Mucosa of rectum (tissue), 2 donors: ENCODE results near the gene ENTPD7.

ENCODE experiments used
- H3K27ac ChIP-seq, 2 donors: one replicate each; pipeline ENCODE4 v1.7.0; 2013; ENCODE audit warnings: inconsistent platforms in 2 of 2, low read depth in 2 of 2, low read length in 2 of 2
- H3K27me3 ChIP-seq, 2 donors: one replicate each; pipeline ENCODE4 v1.7.0; 2013; ENCODE audit warnings: low read length in 2 of 2; ENCODE audit not compliant: control insufficient read depth in 2 of 2, insufficient read depth in 2 of 2
- H3K36me3 ChIP-seq, 2 donors: one replicate each; pipeline ENCODE4 v1.7.0; 2013; ENCODE audit warnings: low read length in 2 of 2; ENCODE audit not compliant: control insufficient read depth in 2 of 2, insufficient read depth in 2 of 2
- H3K4me1 ChIP-seq, 2 donors: one replicate each; pipeline ENCODE4 v1.7.0; 2013; ENCODE audit warnings: low read length in 2 of 2, mild to moderate bottlenecking in 1 of 2; ENCODE audit not compliant: control insufficient read depth in 2 of 2, insufficient read depth in 2 of 2
- H3K4me3 ChIP-seq, 2 donors: one replicate each; pipeline ENCODE4 v1.7.0; 2013; ENCODE audit warnings: low read length in 2 of 2
- H3K9ac ChIP-seq, 2 donors: one replicate each; pipeline ENCODE4 v1.7.0; 2013; ENCODE audit warnings: low read length in 2 of 2, low read depth in 1 of 2, mild to moderate bottlenecking in 1 of 2
- H3K9me3 ChIP-seq, 2 donors: one replicate each; pipeline ENCODE4 v1.7.0; 2013; ENCODE audit warnings: low read length in 2 of 2; ENCODE audit not compliant: control insufficient read depth in 2 of 2
- donor health status: healthy.
- donor health status: Normal muscosa, but diverticular disease.

Gene ENTPD7

DNA sequence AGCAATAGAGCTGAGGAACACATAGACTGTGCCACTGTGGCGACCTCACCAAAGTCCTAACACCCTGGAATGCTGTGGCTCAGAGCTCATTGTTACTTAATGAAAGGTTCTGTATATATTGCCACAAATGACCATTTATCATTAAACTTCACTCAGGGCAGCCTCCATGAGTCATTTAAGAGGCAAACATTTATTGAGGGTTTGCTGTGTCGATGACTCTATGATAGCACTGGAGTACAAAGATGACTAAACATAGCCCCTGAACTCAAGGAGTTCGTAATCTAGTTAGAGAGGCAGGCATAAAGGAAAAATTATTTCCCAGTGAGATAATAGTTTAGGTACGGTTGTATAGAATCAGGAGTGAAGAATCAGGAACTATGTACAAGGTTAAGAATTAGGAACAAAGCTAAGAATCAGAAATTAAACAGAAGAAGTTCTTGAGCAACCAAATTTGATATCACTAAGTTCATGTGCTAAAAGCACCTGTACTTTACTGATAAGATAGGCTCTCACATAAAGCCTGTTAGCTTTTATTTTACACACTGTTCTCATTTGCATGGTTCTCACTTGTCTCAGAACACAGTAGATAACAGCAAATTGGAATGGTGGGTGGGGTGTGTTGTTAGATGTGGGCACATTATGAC lies 7.9 kb downstream of the ENTPD7 start:
- Histone ChIP-seq H3K27me3 (no peaks in the 10 kb centered on the region), H3K9me3 (no peaks in the 10 kb centered on the region), H3K4me1 (no peaks in the 10 kb centered on the region), H3K27ac (no peak overlapping the region), H3K4me3 (no peak overlapping the region), H3K36me3 (peaks cover 9 to 17% of the 10 kb centered on the region in 2 donors), H3K9ac (no peak overlapping the region)

DNA sequence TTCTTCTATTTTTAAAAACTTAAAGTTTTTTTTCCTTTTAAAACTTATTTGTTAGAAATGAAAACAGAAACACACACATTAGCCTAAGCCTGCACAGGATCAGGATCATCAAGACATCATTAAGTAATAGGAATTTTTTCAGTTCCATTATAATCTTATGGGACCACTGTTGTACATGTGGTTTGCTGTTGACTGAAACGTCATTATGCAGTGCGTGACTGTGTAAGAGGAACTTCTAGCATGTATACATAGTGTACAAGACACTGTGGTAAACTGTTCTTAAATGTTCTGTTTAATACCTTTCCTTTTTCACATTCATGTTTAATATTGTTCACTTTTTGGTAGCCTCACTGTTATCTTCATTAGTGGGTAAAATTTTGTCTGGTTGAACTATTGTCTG lies 12.1 kb downstream of the ENTPD7 start:
- H3K36me3 ChIP-seq = peaks cover 9% of the 10 kb centered on the region in 2 donors
- no peak overlapping the region for H3K9ac ChIP-seq
- no peaks in the 10 kb centered on the region for H3K27me3 ChIP-seq
- no peak overlapping the region for H3K27ac ChIP-seq
- no peaks in the 10 kb centered on the region for H3K9me3 ChIP-seq
- H3K4me3 ChIP-seq = no peak overlapping the region
- no peaks in the 10 kb centered on the region for H3K4me1 ChIP-seq

DNA sequence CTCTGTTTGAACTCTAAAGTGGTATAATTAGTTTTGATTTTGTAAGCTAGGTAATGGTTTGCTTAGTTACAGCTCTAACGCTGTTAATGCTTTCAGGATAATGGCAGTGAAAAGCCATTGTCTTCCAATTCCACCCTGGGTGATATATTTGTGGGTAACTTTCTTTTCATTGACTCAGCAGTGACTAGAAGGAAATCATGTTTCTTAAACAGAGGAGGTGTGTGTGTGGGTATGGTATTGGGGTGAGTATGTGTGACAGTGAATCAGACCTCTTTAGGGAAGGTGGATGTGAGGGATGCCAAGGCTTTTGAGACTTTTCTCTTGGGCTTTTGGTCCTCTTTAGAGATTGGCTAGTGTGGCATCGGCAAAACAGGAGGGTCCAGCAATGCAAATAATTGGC lies 13.6 kb downstream of the ENTPD7 start:
- Histone ChIP-seq H3K4me1 (no peaks in the 10 kb centered on the region), H3K36me3 (peaks cover 7 to 9% of the 10 kb centered on the region in 2 donors), H3K9ac (no peak overlapping the region), H3K27me3 (no peaks in the 10 kb centered on the region), H3K9me3 (no peaks in the 10 kb centered on the region), H3K4me3 (no peak overlapping the region), H3K27ac (no peak overlapping the region)

DNA sequence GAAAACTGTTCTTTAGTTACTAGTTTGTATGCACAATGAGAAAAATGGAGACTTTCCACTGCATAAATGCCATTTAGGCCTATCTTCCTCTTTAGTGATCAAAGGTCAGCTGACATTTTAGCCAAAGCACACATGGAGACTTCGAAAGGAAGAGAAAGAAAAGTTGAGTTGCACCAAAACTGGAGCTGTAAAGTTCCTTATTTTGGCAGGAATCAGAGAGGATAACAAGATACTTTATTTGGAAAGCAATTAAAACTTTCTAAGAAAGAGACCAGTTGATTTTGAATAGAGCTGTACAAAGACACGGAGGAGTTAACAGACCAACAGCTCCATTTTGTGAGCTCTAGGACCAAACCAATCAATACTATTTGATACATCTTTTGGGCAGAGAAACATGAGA lies 14.2 kb downstream of the ENTPD7 start:
- Histone ChIP-seq H3K27ac (no peak overlapping the region), H3K36me3 (peaks cover 7 to 9% of the 10 kb centered on the region in 2 donors), H3K4me1 (no peaks in the 10 kb centered on the region), H3K27me3 (no peaks in the 10 kb centered on the region), H3K9ac (no peak overlapping the region), H3K9me3 (no peaks in the 10 kb centered on the region), H3K4me3 (no peak overlapping the region)

DNA sequence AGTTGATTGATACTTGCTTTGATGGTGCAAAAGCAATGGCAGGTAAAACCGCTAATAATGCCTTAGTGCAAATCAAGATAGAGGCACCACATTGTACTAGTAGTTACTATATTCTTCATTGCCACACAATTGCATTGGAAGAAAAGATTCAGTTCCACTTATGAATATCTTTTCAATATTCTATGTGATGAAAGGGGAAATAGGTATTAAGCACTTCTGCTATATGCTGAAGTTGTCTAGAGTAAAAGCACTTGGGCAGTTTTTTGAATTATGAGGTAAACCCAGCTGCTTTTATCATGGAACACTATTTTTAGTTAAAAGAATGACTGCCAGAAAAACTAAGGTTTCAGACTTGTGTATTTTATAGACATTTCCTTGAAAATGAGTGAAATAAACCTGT lies 15.5 kb downstream of the ENTPD7 start:
- Histone ChIP-seq H3K9me3 (no peaks in the 10 kb centered on the region), H3K4me3 (no peak overlapping the region), H3K27ac (no peak overlapping the region), H3K27me3 (no peaks in the 10 kb centered on the region), H3K4me1 (no peaks in the 10 kb centered on the region), H3K9ac (no peak overlapping the region), H3K36me3 (peaks cover 9 to 11% of the 10 kb centered on the region in 2 donors)

DNA sequence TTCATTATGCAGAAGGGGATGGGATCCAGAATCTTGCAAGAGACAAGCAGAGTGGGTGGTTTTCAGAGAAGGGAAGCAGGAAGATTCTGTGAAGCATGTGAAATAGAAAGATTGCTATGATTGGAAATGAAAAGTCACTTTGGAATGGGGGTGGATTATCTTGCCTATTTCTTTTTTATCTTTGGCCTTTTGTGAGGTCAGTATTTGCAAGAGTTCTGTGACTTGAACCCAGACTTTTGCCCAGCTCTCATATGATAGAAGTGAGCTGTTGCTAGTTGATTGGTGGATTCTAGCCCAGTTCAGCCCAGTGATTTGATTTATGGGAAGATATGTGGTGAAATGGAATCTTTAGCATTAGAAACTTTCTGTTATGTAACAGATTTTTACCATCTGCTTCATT lies 17.1 kb downstream of the ENTPD7 start:
- Histone ChIP-seq H3K4me1 (no peaks in the 10 kb centered on the region), H3K9ac (no peak overlapping the region), H3K27me3 (no peaks in the 10 kb centered on the region), H3K36me3 (peaks cover 11 to 14% of the 10 kb centered on the region in 2 donors), H3K4me3 (no peak overlapping the region), H3K27ac (no peak overlapping the region), H3K9me3 (no peaks in the 10 kb centered on the region)

DNA sequence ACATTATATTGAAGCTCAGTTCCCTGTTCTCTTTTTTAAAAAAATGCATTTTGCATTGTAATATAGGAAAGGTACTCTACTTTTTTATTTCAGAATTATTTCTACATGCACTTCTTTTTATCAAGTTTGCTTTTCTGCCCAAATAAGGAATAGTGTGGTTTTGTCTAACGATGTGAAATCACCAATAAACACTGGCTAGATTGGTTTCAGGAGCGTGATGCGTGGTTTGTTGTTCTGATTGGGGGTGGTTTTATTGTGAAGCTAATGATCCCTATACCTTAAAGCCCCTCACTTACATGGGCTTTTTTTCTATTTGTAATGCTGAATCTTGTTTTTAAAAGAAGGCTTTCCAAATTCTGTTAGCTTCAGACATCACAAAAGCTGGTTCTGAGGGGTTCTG lies 17.6 kb downstream of the ENTPD7 start:
- Histone ChIP-seq H3K36me3 (peaks cover 9 to 14% of the 10 kb centered on the region in 2 donors), H3K9me3 (no peaks in the 10 kb centered on the region), H3K27ac (no peak overlapping the region), H3K9ac (no peak overlapping the region), H3K27me3 (no peaks in the 10 kb centered on the region), H3K4me1 (no peaks in the 10 kb centered on the region), H3K4me3 (no peak overlapping the region)

DNA sequence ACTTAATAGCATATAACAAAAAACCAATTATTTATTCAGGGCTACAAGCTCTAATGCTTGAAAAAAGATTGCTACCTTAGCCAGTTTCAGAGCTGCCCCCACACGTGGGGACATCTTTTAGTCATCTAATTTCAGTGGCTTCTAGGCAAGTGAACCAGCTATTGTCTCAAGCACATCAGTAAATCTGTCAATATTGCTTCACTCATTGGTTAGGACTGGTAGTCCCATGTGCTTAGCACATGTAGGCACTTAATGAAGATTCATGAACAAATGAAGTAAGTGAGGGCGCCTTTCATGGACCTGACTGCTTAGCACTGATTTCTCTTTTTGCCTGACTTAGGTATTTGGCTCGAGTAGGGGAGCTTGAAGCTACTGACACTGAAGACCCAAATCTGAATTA lies 19.6 kb downstream of the ENTPD7 start:
- Histone ChIP-seq H3K9ac (no peak overlapping the region), H3K9me3 (no peaks in the 10 kb centered on the region), H3K27me3 (no peaks in the 10 kb centered on the region), H3K27ac (no peak overlapping the region), H3K4me1 (peaks cover 0 to 2% of the 10 kb centered on the region in 2 donors), H3K36me3 (peaks cover 9 to 14% of the 10 kb centered on the region in 2 donors), H3K4me3 (no peak overlapping the region)

DNA sequence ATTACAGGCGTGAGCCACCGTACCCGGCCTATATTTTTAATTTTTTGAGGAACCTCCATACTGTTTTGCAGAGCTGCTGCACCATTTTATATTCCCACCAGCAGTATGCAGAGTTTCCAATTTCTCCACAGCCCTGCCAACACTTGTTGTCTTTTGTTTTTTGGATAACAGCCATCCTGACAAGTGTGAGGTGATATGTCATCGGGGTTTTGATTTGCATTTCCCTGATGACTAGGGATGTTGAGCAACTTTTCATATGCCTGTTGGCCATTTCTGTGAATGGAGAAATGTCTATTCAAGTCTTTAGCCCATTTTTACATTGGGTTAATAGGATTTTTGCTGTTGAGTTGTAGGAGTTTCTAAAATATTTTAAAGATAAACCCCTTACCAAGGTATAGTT lies 22.2 kb downstream of the ENTPD7 start:
- H3K36me3 ChIP-seq = peaks cover 9 to 14% of the 10 kb centered on the region in 2 donors
- no peak overlapping the region for H3K4me3 ChIP-seq
- H3K27me3 ChIP-seq = no peaks in the 10 kb centered on the region
- no peak overlapping the region for H3K27ac ChIP-seq
- no peak overlapping the region for H3K9ac ChIP-seq
- no peaks in the 10 kb centered on the region for H3K9me3 ChIP-seq
- peaks cover 6 to 7% of the 10 kb centered on the region in 2 donors for H3K4me1 ChIP-seq

DNA sequence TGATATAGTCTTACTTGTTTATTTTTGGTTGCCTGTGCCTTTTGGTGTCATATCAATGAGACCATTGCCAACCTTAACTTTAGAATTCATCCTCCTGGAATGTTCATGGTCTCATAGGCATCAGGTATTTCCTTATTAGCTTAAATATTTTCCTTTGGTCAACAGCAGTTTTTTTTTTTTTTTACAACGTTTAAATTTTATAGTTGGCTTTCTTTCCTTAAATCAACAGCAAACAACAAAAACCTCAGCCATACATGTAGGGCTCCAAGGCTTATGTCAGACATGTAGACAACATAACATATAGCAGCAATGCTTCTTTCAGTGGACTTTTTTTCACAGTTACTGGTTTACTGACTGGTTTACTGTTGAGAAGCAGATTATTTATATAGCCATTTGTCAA lies 22.7 kb downstream of the ENTPD7 start:
- no peak overlapping the region for H3K27ac ChIP-seq

More for the DNA sequence above, 22.7 kb downstream of the ENTPD7 start:
- H3K9ac ChIP-seq = no peak overlapping the region
- H3K4me3 ChIP-seq = no peak overlapping the region
- H3K9me3 ChIP-seq = no peaks in the 10 kb centered on the region
- H3K27me3 ChIP-seq = no peaks in the 10 kb centered on the region
- peaks cover 6 to 7% of the 10 kb centered on the region in 2 donors for H3K4me1 ChIP-seq
- peaks cover 9 to 14% of the 10 kb centered on the region in 2 donors for H3K36me3 ChIP-seq
